ENCODE results near the gene ARPC5. TPM values are rescaled to one million over a fixed set of nuclear protein-coding genes. Genes with fewer than 3 reads are reported as not detected.

Gene ARPC5
- total RNA-seq, 1 donor = 312 TPM

GRCh38 chr1:183654706-183655105, 19.1 kb upstream of the ARPC5 start:
- DNase-seq (ENCODE audit: low read depth) = no peak
- H3K4me3 ChIP-seq (ENCODE audit: low read depth, low read length) = no peak overlapping the region
- no peak for TF ChIP-seq CTCF (IDR thresholded peaks at IDR 0.05; ENCODE audit: insufficient read depth, low read length)

- no peak for DNase-seq (ENCODE audit: low read depth)
- H3K4me3 ChIP-seq (ENCODE audit: low read depth, low read length) = no peak overlapping the region
- no peak for TF ChIP-seq CTCF (IDR thresholded peaks at IDR 0.05; ENCODE audit: insufficient read depth, low read length)
Measured at GRCh38 chr1:183653876-183654451, 18.4 kb upstream of the ARPC5 start.

GRCh38 chr1:183653462-183653794, 17.8 kb upstream of the ARPC5 start:
- no peak for DNase-seq (ENCODE audit: low read depth)
- H3K4me3 ChIP-seq (ENCODE audit: low read depth, low read length) = no peak overlapping the region
- TF ChIP-seq CTCF (IDR thresholded peaks at IDR 0.05; ENCODE audit: insufficient read depth, low read length) = no peak

- H3K4me3 ChIP-seq (ENCODE audit: low read depth, low read length) = no peak within 1 kb of the TSS
- DNase-seq (ENCODE audit: low read depth) = no peak
- no peak for TF ChIP-seq CTCF (IDR thresholded peaks at IDR 0.05; ENCODE audit: insufficient read depth, low read length)
Measured at GRCh38 chr1:183652547-183653461, 17.2 kb upstream of the ARPC5 start, which contains the start of gene APOBEC4. Gene APOBEC4, minus strand, starts transcription at chr1:183653316. Its CDS starts 4,535 bp downstream, at chr1:183648781.

- H3K4me3 ChIP-seq (ENCODE audit: low read depth, low read length) = no peak overlapping the region
Measured at GRCh38 chr1:183652107-183652506, 16.5 kb upstream of the ARPC5 start.

GRCh38 chr1:183651612-183652011, 16.0 kb upstream of the ARPC5 start:
- no peak for DNase-seq (ENCODE audit: low read depth)
- TF ChIP-seq CTCF (IDR thresholded peaks at IDR 0.05; ENCODE audit: insufficient read depth, low read length) = no peak
- no peak overlapping the region for H3K4me3 ChIP-seq (ENCODE audit: low read depth, low read length)

More at GRCh38 chr1:183652107-183652506, 16.5 kb upstream of the ARPC5 start:
- no peak for DNase-seq (ENCODE audit: low read depth)
- TF ChIP-seq CTCF (IDR thresholded peaks at IDR 0.05; ENCODE audit: insufficient read depth, low read length) = no peak
